Measurements from ENCODE around the gene WDR75. TPM values are rescaled to one million over a fixed set of nuclear protein-coding genes. Genes with fewer than 3 reads are reported as not detected.

The WDR75 gene
- total RNA-seq, 1 donor from 2014 or later, result 64.4 TPM

GRCh38 chr2:189524746-189525145, 83.5 kb downstream of the WDR75 start:
- no peak for DNase-seq (ENCODE audit: low spot score in 2 of 2)
- FAIRE-seq, result no peak

Other genes starting within 250 kb of the WDR75 start
- 45.2 TPM for gene SLC40A1, start 139.3 kb downstream of the WDR75 start, total RNA-seq
- 133 TPM for gene ASNSD1, start 220.0 kb downstream of the WDR75 start, total RNA-seq
- 52.2 TPM for gene ANKAR, start 233.2 kb downstream of the WDR75 start, total RNA-seq

Measured in frontal cortex (tissue), 4 donors.